Measurements from ENCODE around the gene CYP4V2.

DNA sequence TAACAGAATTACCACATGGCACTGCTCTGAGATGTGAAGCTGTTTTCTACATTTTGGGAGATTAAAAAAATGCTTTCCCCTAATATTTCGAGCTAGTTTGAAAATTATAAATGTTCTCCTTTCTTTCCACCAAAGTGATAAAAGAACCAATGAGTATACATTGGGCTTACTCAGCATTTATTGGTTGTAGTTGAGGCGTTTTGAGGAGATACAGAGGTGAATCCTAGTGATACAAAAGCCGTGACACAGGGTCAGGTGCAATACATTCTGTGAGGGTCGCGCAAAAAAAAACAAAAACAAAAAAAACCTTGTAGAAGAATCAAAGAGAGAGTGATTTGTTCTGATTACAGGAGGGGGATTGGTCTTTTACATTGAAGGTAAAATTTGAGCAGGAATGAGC, 32.4 kb upstream of the CYP4V2 start:
- TF ChIP-seq CREB1 (CRISPR knock-in tag; IDR thresholded peaks at IDR 0.05) = no peak
- TF ChIP-seq CTCF (IDR thresholded peaks at IDR 0.05) = no peak
- TF ChIP-seq ATF2 (CRISPR knock-in tag; IDR thresholded peaks at IDR 0.05; ENCODE audit: borderline replicate concordance, low read depth) = no peak
- TF ChIP-seq, protein P1, sequence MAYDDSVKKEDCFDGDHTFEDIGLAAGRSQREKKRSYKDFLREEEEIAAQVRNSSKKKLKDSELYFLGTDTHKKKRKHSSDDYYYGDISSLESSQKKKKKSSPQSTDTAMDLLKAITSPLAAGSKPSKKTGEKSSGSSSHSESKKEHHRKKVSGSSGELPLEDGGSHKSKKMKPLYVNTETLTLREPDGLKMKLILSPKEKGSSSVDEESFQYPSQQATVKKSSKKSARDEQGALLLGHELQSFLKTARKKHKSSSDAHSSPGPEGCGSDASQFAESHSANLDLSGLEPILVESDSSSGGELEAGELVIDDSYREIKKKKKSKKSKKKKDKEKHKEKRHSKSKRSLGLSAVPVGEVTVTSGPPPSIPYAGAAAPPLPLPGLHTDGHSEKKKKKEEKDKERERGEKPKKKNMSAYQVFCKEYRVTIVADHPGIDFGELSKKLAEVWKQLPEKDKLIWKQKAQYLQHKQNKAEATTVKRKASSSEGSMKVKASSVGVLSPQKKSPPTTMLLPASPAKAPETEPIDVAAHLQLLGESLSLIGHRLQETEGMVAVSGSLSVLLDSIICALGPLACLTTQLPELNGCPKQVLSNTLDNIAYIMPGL (CRISPR knock-in tag; IDR thresholded peaks at IDR 0.05) = no peak
- no peak for TF ChIP-seq RORB (CRISPR knock-in tag; IDR thresholded peaks at IDR 0.05)
- TF ChIP-seq E2F1 (CRISPR knock-in tag; IDR thresholded peaks at IDR 0.05) = no peak
